SJSA1 (cell line): ENCODE data around the gene UHRF1. TPM values are rescaled to one million over a fixed set of nuclear protein-coding genes. Genes with fewer than 3 reads are reported as not detected.
A peak's percentile ranks its signal among the peaks of the same experiment; 100 is the strongest.

Experiments
- DNase-seq, 2 experiments: peaks; one replicate each; pipeline ENCODE4 v3.0.0-alpha.2; 2015 to 2020; ENCODE audit warnings: low spot score in 2 of 2, low read depth in 1 of 2
- H3K27ac ChIP-seq: fragments of 250-450 bp; sonication (Bioruptor Pico); 2 replicates; pipeline ENCODE4 v1.5.1; 2020; ENCODE audit warnings: mild to moderate bottlenecking, moderate library complexity
- H3K27me3 ChIP-seq: fragments of 250-450 bp; sonication (Bioruptor Pico); replicated peaks from 2 replicates; pipeline ENCODE4 v1.5.1; 2020; ENCODE audit warnings: mild to moderate bottlenecking, moderate library complexity
- H3K36me3 ChIP-seq: fragments of 250-450 bp; sonication (Bioruptor Pico); 2 replicates; pipeline ENCODE4 v1.5.1; 2020; ENCODE audit warnings: mild to moderate bottlenecking
- H3K4me1 ChIP-seq: fragments of 250-450 bp; sonication (Bioruptor Pico); replicated peaks from 2 replicates; pipeline ENCODE4 v1.6.1; 2021; ENCODE audit warnings: mild to moderate bottlenecking
- H3K4me3 ChIP-seq: fragments of 250-450 bp; sonication (Bioruptor Pico); 2 replicates; pipeline ENCODE4 v1.5.1; 2020; ENCODE audit warnings: mild to moderate bottlenecking
- H3K9me3 ChIP-seq: fragments of 250-450 bp; sonication (Bioruptor Pico); replicated peaks from 2 replicates; pipeline ENCODE4 v1.5.1; 2020; ENCODE audit warnings: mild to moderate bottlenecking
- total RNA-seq: library from RNA; depleted of rRNA; stranded (reverse); fragments of >200 nt; shearing (Covaris generic); gene quantifications from 2 replicates; pipeline ENCODE4 v1.2.3, GENCODE V29; 2014

UHRF1 gene
- total RNA-seq, 1 experiment from 2014 or later = 85.8 TPM

DNA sequence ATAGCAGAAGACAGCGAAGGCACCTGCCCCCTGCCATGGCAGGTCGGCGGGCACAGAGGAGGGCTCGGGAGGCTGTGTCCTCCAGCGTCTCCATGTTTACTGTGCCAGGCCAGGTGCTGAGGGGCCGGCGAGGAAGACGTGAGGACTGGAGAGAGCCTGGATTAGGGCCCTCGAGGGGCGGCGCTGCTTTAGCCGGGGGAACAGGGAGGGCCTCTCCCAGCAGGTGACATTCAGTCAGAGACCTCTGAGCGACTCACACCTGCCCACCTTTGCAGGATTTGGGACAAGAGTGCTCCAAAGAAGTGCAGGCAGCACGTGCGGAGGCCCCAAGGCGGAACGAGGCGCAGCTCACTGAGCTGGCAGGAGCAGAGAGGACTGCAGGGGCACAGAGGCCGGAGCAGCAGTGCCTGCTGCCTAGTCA lies 77.2 kb downstream of the UHRF1 start:
- Histone ChIP-seq H3K36me3 (peaks cover 4% of the 10 kb centered on the region; the same call in 1 of the 2 replicates), H3K9me3 (no peaks in the 10 kb centered on the region), H3K27ac (no peak overlapping the region), H3K4me1 (peaks cover 12% of the 10 kb centered on the region), H3K4me3 (no peak overlapping the region), H3K27me3 (no peaks in the 10 kb centered on the region)
- DNase-seq = no peak

DNA sequence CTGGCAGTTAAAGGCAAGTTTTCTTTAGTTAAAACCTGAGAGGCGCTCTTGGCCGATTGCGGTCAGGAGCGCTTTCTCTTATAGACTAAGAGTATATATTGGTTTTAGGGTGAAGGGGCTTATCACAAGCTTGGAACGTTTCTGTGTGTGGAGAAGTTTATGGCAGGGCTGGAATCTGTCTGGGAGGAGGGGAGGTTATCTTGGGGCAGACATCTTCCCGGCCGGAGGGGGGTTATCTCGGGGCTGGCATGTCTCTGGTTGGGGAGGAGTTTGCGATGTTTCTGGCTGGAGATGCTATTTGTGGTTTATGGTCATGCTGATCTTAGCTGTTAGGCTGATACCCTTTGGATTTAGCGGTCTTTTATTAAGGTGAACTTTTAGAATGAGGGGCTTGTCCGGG lies 78.0 kb downstream of the UHRF1 start:
- no peak for DNase-seq
- no peaks in the 10 kb centered on the region for H3K9me3 ChIP-seq
- peaks cover 12% of the 10 kb centered on the region for H3K4me1 ChIP-seq
- H3K27ac ChIP-seq = no peak overlapping the region
- H3K27me3 ChIP-seq = no peaks in the 10 kb centered on the region
- no peak overlapping the region for H3K4me3 ChIP-seq
- H3K36me3 ChIP-seq = peaks cover 4% of the 10 kb centered on the region; the same call in 1 of the 2 replicates

- DNase-seq = no peak
- Histone ChIP-seq H3K27me3 (no peaks in the 10 kb centered on the region), H3K27ac (no peak overlapping the region), H3K4me3 (no peak overlapping the region), H3K4me1 (peaks cover 12% of the 10 kb centered on the region), H3K9me3 (no peaks in the 10 kb centered on the region), H3K36me3 (peaks cover 4% of the 10 kb centered on the region; the same call in 1 of the 2 replicates)
These were observed 78.5 kb downstream of the UHRF1 start for GRCh38 chr19:4987692-4988370.

- H3K27ac ChIP-seq = no peak overlapping the region
- H3K36me3 ChIP-seq = no peaks in the 10 kb centered on the region
- H3K4me1 ChIP-seq = peaks cover 12% of the 10 kb centered on the region
- DNase-seq = no peak
- H3K9me3 ChIP-seq = no peaks in the 10 kb centered on the region
- no peaks in the 10 kb centered on the region for H3K27me3 ChIP-seq
- no peak overlapping the region for H3K4me3 ChIP-seq
These were observed 79.5 kb downstream of the UHRF1 start for GRCh38 chr19:4988770-4989251.

DNA sequence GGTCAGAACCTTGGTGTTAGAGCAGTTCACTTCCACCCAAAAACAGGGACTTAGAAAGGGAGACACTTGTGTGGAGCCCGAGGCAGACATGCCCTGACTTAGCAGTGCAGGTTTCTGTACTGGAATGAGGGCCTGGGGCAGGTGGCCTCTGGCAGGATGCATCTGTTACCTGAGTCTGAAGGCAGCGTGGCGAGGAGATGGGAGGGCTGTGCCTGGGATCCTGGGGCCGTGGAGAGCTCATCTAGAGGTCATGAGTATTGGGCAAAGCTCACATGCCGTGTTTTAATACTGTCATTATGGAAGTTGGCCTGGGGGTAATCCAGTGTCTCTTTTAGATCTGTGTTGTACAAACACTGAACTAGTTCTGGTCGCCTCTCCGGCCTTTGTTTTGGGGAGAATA lies 81.0 kb downstream of the UHRF1 start:
- Histone ChIP-seq H3K4me1 (peaks cover 12% of the 10 kb centered on the region), H3K9me3 (no peaks in the 10 kb centered on the region), H3K27me3 (no peaks in the 10 kb centered on the region), H3K4me3 (no peak overlapping the region), H3K27ac (no peak overlapping the region), H3K36me3 (no peaks in the 10 kb centered on the region)
- no peak for DNase-seq

- no peak for DNase-seq
- no peaks in the 10 kb centered on the region for H3K9me3 ChIP-seq
- H3K4me3 ChIP-seq = no peak overlapping the region
- peaks cover 3% of the 10 kb centered on the region; the same call in 1 of the 2 replicates for H3K36me3 ChIP-seq
- no peak overlapping the region for H3K27ac ChIP-seq
- no peaks in the 10 kb centered on the region for H3K27me3 ChIP-seq
- H3K4me1 ChIP-seq = peaks cover 12% of the 10 kb centered on the region
These were observed 82.2 kb downstream of the UHRF1 start for GRCh38 chr19:4991538-4991937.

- Histone ChIP-seq H3K4me1 (peaks cover 12% of the 10 kb centered on the region), H3K27ac (no peak overlapping the region), H3K27me3 (no peaks in the 10 kb centered on the region), H3K36me3 (peaks cover 3% of the 10 kb centered on the region), H3K9me3 (no peaks in the 10 kb centered on the region), H3K4me3 (no peak overlapping the region)
- DNase-seq = no peak
These were observed 82.8 kb downstream of the UHRF1 start for GRCh38 chr19:4991996-4992698.

GRCh38 chr19:4993683-4994082 lies 84.4 kb downstream of the UHRF1 start:
- Histone ChIP-seq H3K4me3 (no peak overlapping the region), H3K27ac (no peak overlapping the region), H3K36me3 (peaks cover 9% of the 10 kb centered on the region), H3K27me3 (no peaks in the 10 kb centered on the region), H3K4me1 (peaks cover 4% of the 10 kb centered on the region), H3K9me3 (no peaks in the 10 kb centered on the region)
- no peak for DNase-seq

GRCh38 chr19:4996701-4997100 lies 87.4 kb downstream of the UHRF1 start:
- peaks cover 9% of the 10 kb centered on the region for H3K36me3 ChIP-seq

GRCh38 chr19:4997297-4997696 lies 88.0 kb downstream of the UHRF1 start:
- no peak overlapping the region for H3K4me3 ChIP-seq
- H3K36me3 ChIP-seq = peaks cover 9% of the 10 kb centered on the region
- H3K4me1 ChIP-seq = peaks cover 8% of the 10 kb centered on the region
- no peak for DNase-seq
- no peaks in the 10 kb centered on the region for H3K27me3 ChIP-seq
- no peak overlapping the region for H3K27ac ChIP-seq
- no peaks in the 10 kb centered on the region for H3K9me3 ChIP-seq

More at GRCh38 chr19:4996701-4997100, 87.4 kb downstream of the UHRF1 start:
- no peak overlapping the region for H3K27ac ChIP-seq
- no peaks in the 10 kb centered on the region for H3K27me3 ChIP-seq
- H3K9me3 ChIP-seq = no peaks in the 10 kb centered on the region
- H3K4me1 ChIP-seq = peaks cover 2% of the 10 kb centered on the region; the same call in 1 of the 2 replicates
- no peak for DNase-seq
- H3K4me3 ChIP-seq = no peak overlapping the region

GRCh38 chr19:5000120-5000611 lies 90.9 kb downstream of the UHRF1 start:
- Histone ChIP-seq H3K27ac (no peak overlapping the region), H3K36me3 (peaks cover 9% of the 10 kb centered on the region), H3K4me1 (peaks cover 13% of the 10 kb centered on the region), H3K4me3 (no peak overlapping the region), H3K9me3 (no peaks in the 10 kb centered on the region), H3K27me3 (no peaks in the 10 kb centered on the region)
- no peak for DNase-seq

DNA sequence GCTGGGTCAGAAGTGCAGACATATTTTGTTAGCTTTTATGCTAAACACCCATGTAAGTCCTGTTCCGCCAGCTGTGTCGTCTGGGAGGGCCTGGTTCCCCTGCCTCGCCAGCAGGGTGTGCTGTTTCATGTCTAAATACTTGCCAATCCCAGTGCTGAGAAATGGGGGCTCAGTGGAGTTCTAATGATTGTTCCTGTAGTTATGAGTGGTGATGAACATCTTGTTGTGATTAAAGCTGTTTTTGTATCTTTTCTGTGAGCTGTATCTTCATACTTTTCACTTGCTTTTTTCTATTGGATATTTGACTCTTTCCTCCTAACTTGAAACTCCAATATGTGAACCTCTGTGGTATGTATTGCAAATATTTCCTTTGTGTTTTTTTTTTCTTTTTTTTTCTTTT lies 92.3 kb downstream of the UHRF1 start:
- H3K4me3 ChIP-seq = no peak overlapping the region
- peaks cover 6% of the 10 kb centered on the region; the same call in 1 of the 2 replicates for H3K36me3 ChIP-seq
- H3K27ac ChIP-seq = no peak overlapping the region
- DNase-seq = peak in 1 of 2 experiments; percentile 35
- H3K4me1 ChIP-seq = peaks cover 13% of the 10 kb centered on the region
- no peaks in the 10 kb centered on the region for H3K9me3 ChIP-seq
- no peaks in the 10 kb centered on the region for H3K27me3 ChIP-seq

- no peaks in the 10 kb centered on the region for H3K27me3 ChIP-seq
- peaks cover 6% of the 10 kb centered on the region; the same call in 1 of the 2 replicates for H3K36me3 ChIP-seq
- no peak overlapping the region for H3K27ac ChIP-seq
These were observed 92.8 kb downstream of the UHRF1 start for GRCh38 chr19:5002143-5002542.

GRCh38 chr19:5003781-5004180 lies 94.5 kb downstream of the UHRF1 start:
- no peak for DNase-seq
- no peaks in the 10 kb centered on the region for H3K9me3 ChIP-seq

More at GRCh38 chr19:5002143-5002542, 92.8 kb downstream of the UHRF1 start:
- peak in 1 of 2 experiments; percentile 44 for DNase-seq
- Histone ChIP-seq H3K4me1 (peaks cover 13% of the 10 kb centered on the region), H3K4me3 (no peak overlapping the region), H3K9me3 (no peaks in the 10 kb centered on the region)

More at GRCh38 chr19:5003781-5004180, 94.5 kb downstream of the UHRF1 start:
- H3K4me3 ChIP-seq = no peak overlapping the region
- no peak overlapping the region for H3K27ac ChIP-seq
- H3K27me3 ChIP-seq = no peaks in the 10 kb centered on the region
- peaks cover 13% of the 10 kb centered on the region for H3K4me1 ChIP-seq
- H3K36me3 ChIP-seq = no peaks in the 10 kb centered on the region
